HG02852 (cell line): ENCODE data around the gene KPNB1.

Experiments
- ATAC-seq: cut with Tn5 transposase; IDR thresholded peaks from one replicate; pipeline ENCODE4 v1.9.1; 2021; ENCODE audit warnings: mild to moderate bottlenecking, moderate library complexity; ENCODE audit not compliant: unreplicated experiment

Gene KPNB1

DNA sequence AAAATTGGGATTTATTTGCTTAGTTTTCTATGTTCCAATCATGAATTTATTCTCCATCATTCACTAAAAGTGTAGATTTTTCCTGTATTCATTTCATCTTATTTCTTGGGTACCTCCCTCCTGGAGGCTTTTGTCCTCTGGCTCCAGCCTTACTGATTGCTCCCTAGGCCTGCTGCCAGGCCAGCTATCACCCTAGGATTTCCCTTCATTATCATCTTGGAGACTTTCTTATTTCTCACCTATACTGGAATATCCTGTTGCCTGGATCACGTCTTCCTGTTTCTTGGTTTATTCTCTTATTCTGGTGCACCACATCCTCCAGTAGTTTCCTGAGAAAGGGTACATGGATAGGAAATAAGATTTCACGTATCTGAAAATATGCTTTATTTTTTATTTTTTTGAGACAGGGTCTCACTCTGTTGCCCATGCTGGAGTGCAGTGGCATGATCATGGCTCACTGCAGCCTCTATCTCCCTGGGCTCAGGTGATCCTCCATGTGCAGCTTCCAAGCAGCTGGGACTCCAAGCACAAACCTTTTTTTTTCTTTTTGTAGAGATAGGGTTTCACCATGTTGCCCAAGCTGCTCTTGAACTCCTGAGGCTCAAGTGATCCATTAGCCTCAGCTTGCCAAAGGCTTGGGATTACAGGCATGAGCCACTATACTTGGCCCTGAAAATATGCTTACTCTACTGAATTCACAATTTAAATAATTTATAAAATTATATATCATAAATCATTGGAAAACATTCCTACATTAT is 13.3 kb upstream of the KPNB1 start:
- ATAC-seq: no peak

DNA sequence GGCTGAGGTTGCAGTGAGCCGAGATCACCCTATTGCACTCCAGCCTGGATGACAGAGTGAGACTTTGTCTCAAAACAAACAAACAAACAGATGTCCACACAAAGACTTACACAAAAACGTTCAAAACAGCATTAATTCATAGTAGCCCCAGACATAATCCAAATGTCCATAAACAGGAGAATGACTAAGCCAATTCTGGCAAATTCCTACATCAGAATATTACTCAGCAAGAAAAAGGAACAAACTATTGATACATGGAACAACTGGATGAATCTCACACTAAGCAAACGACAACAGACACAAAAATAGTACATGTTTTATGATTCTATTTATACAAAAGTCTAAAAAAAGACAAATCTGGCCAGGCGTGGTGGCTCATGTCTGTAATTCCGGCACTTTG is 10.8 kb upstream of the KPNB1 start:
- no peak for ATAC-seq

GRCh38 chr17:47640076-47640475 is 9.6 kb upstream of the KPNB1 start:
- no peak for ATAC-seq

DNA sequence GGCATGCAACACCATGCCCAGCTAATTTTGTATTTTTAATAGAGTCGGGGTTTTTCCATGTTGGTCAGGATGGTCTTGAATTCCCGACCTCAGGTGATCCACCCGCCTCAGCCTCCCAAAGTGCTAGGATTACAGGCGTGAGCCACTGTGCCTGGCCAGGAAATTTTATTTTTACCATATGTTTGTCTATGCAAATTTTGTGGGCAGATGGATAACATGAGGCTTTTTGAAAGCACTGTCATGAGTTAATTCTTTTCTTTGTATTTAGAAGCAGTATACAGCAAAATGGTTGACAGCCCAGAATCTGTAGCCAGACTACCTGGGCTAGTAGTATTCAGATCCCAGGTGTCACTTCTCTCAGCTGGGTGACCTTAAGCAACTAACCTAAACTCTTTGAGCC is 8.5 kb upstream of the KPNB1 start:
- ATAC-seq: no peak

DNA sequence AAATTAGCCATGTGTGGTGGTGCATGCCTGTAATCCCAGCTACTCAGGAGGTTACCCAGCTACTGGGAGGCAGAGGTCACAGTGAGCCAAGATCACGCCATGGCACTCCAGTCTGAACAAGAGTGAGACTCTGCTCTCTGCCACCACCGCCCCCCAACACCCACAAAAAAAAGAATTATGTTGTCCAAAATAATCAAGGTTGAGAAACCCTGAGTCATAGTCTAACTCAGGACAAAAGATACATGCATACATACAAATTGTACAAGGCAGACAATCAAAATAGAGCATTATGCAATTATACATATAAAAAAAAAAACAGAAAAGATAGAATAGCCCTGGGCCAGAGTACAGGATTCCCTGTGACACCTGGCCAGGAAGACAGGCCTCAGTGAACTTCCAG is 6.6 kb upstream of the KPNB1 start:
- ATAC-seq: no peak

DNA sequence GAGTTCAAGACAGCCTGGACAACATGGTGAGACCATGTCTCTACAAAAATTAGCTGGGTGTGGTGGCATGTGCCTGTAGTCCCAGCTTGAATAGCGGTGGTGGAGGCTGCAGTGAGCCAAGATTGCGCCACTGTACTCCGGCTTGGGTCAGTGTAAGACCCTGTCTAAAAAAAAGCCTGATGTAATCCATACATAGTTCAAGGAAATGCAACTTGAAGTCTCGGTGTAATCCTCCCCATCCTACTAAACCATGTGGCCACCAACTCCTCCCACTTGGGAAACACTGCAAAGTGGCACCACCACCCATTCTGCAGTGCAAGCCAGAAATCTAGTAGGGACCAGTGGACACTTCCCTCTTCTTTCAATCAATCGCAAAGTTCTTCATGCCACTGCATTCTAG is 5.4 kb upstream of the KPNB1 start:
- ATAC-seq: no peak

DNA sequence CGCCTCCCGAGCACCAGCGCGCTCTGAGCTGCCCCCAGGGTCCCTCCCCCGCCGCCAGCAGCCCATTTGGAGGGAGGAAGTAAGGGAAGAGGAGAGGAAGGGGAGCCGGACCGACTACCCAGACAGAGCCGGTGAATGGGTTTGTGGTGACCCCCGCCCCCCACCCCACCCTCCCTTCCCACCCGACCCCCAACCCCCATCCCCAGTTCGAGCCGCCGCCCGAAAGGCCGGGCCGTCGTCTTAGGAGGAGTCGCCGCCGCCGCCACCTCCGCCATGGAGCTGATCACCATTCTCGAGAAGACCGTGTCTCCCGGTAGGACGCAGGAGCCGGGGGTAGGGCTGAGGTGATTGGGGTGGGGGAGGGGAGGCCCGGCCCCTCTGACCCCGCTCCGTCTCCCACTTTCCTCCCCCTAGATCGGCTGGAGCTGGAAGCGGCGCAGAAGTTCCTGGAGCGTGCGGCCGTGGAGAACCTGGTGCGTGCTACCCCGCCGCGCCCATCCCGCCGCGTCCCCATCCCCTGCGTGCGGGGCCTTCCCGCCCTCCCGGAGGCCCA is 329 bp downstream of the KPNB1 start:
- ATAC-seq: no peak

- peak; percentile 46 for ATAC-seq
These were observed 1.1 kb downstream of the KPNB1 start for GRCh38 chr17:47650525-47651522.

- ATAC-seq: no peak
These were observed 2.0 kb downstream of the KPNB1 start for GRCh38 chr17:47651704-47652103.

GRCh38 chr17:47652570-47652969 is 2.9 kb downstream of the KPNB1 start:
- no peak for ATAC-seq

DNA sequence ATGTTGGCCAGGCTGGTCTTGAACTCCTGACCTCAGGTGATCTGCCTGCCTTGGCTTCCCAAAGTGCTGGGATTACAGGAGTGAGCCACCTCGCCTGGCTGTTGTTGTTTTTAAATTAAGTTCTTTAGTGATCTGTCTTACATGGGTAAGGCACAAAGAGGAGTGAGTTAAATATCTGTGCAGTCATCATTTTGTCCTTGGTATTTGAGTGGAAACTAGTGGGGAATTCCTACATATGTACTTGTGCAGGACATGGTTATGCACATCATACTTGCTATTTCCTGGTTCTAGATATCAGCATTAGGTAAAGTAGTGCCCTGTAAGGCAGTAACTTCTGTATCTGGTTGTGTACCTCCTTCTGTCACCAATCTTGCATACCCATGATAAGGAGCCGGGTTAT is 3.7 kb downstream of the KPNB1 start:
- no peak for ATAC-seq

DNA sequence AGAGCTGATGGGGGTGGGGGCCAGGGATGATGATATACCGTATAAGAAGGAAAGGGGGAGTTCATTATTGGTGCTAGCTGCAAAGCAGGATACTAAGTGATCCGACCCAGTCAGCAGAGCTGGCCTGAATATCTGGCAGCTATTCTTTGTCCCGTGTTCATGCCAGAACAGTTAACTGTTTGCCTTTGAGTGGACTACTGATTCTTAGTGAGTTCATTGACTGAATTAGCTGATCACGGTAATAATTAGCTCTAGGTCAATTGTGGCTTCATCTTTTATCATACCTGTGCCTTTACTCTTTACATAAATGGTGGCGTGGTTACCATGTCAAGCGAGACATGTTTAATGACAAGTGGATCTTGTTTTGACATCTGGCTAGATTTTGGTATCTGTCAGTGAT is 5.3 kb downstream of the KPNB1 start:
- ATAC-seq: no peak

DNA sequence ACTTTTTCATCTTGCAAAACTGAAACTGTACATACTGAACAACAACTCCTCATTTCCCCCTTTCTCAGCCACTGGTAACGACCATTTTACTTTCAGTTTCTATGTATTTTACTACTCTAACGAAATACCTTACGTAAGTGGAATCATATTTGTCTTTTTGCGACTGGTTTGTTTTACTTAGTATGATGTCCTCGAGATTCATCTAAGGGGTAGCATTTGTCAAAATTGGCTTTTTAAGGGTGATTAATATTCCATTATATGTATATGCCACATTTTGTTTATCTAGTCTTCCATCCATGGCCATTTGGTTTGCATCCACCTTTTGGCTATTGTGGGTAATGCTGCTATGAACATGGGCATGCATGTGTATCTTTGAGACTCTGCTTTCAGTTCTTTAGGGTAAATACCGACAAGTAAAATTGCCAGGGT is 10.4 kb downstream of the KPNB1 start:
- ATAC-seq: peak; percentile 71

DNA sequence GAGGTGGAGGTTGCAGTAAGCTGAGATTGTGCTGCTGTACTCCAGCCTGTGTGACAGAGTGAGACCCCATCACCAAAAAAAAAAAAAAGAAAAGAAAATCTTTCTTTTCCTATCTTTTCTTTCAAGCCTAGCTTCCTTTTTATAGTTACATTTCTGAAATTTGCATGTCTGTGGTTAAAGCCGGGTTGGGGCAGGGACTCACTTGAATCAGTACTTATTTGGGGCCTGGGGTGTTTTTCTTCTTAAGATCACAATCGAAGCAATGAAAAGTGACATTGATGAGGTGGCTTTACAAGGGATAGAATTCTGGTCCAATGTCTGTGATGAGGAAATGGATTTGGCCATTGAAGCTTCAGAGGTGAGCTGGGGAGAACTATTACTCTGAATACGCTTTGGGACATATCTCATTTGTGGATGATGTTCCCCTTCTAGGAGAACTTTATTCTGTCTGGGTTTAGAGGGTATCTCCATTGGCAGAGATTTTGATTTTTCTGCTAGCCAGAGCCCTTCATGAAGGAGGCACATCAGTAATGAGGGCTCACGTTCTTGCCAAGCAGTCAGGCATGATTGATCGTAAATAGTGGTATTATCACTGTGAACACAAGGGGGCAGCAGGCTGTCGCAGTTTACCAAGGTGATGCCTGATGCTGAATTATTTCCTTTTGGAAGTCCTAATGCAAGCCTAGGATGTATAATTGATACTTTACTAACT is 14.3 kb downstream of the KPNB1 start:
- no peak for ATAC-seq

DNA sequence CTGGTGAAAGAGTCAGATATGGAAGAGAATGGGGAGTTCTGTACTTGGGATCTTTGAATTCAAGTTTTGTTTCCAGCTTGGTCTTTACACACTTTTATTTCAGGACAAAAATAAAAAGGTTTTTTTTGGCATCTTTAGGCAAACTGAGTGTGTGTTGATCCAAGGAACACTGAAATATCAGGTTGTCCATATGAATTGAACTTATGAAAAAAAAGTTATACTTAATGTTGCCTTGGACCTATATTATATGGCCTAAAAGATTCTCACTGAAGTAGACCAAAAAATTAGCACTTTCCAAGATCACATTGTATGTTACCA is 14.9 kb downstream of the KPNB1 start:
- no peak for ATAC-seq

GRCh38 chr17:47665655-47666054 is 15.9 kb downstream of the KPNB1 start:
- no peak for ATAC-seq

- no peak for ATAC-seq
These were observed 19.4 kb downstream of the KPNB1 start for GRCh38 chr17:47669081-47669480.

GRCh38 chr17:47670064-47670463 is 20.3 kb downstream of the KPNB1 start:
- no peak for ATAC-seq

- ATAC-seq: no peak
These were observed 24.8 kb downstream of the KPNB1 start for GRCh38 chr17:47674499-47674898.

DNA sequence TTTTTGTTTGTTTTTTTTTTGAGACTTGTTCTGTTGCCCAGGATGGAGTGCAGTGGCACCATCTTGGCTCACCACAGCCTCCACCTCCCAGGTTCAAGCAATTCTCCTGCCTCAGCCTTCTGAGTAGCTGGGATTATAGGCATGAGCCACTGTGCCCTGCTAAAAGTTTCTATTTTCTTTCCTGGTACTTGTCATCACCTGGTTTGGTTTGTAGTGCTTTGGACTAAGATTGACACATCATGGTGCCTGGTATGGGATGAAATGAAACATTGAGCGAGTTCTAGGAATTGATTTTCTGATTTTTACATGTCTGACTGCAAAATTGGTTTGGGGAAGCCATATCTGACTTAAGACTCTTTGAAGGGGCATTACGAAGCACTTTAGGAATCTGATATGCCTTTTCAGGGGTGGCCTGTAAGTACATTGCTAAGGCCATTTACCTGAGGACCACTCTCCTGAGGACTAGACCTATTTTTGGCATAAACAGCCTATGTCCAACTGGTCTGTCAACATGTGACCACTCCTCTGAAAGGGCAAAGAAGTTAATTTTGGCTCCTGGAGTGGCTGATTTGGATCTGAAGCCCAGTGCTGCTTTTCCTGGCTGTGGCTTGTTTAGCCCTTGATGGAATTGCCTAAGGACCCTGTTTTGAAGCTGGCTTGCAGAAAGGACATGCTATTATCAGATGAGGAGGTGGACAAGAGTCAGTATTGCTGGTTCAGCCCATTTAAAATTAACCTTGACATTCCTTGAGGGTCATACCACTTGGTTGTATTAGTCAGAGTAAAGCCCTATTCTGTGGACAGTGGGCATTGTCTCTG is 25.9 kb downstream of the KPNB1 start:
- ATAC-seq: no peak

- no peak for ATAC-seq
These were observed 26.4 kb downstream of the KPNB1 start for GRCh38 chr17:47676199-47676472.
